Fibroblast of lung (primary cell): ENCODE data around the gene RGS14. TPM values are rescaled to one million over a fixed set of nuclear protein-coding genes. Genes with fewer than 3 reads are reported as not detected.

Experiments used
- DNase-seq, 2 donors: peaks; one replicate each; pipeline versions ENCODE4 v3.0.0 to v3.0.0-alpha.2; 2010; ENCODE audit warnings: low read depth in 2 of 2
- H2AFZ ChIP-seq: 2 replicates; pipeline ENCODE4 v1.5.1; 2012; ENCODE audit warnings: low read length, control low read depth, inconsistent platforms
- H3K27ac ChIP-seq: 2 replicates; pipeline ENCODE4 v1.5.1; 2011; ENCODE audit warnings: low read length, control low read depth; ENCODE audit not compliant: insufficient read depth
- H3K27me3 ChIP-seq: 2 replicates; pipeline ENCODE4 v1.5.1; 2011; ENCODE audit warnings: mild to moderate bottlenecking, low read length; ENCODE audit not compliant: control insufficient read depth, insufficient read depth
- H3K36me3 ChIP-seq: 2 replicates; pipeline ENCODE4 v1.5.1; 2011; ENCODE audit warnings: low read length; ENCODE audit not compliant: control insufficient read depth, insufficient read depth
- H3K4me1 ChIP-seq: 2 replicates; pipeline ENCODE4 v1.5.1; 2011; ENCODE audit warnings: low read length; ENCODE audit not compliant: control insufficient read depth, insufficient read depth; ENCODE audit errors: extremely low read depth
- H3K4me2 ChIP-seq: 2 replicates; pipeline ENCODE4 v1.5.1; 2011; ENCODE audit warnings: low read length, control low read depth; ENCODE audit not compliant: insufficient read depth; ENCODE audit errors: extremely low read depth
- H3K4me3 ChIP-seq, 4 experiments: fragments of 200-600 bp in 1 of 4; sonication (generic) in 1 of 4; replicated peaks in 1 of 4; 2 replicates each; pipeline ENCODE4 v1.5.1; 2011 to 2016; ENCODE audit warnings: low read length in 4 of 4, low read depth in 3 of 4, mild to moderate bottlenecking in 3 of 4, control low read depth in 2 of 4, inconsistent platforms in 1 of 4, mixed read lengths in 1 of 4; ENCODE audit not compliant: insufficient read depth in 1 of 4; ENCODE audit errors: control extremely low read depth in 1 of 4
- H3K79me2 ChIP-seq: 2 replicates; pipeline ENCODE4 v1.5.1; 2012; ENCODE audit warnings: mild to moderate bottlenecking, low read length, inconsistent platforms; ENCODE audit not compliant: control insufficient read depth, insufficient read depth
- H3K9ac ChIP-seq: 2 replicates; pipeline ENCODE4 v1.5.1; 2011; ENCODE audit warnings: mild to moderate bottlenecking, low read length, control low read depth; ENCODE audit not compliant: insufficient read depth
- H3K9me3 ChIP-seq: 2 replicates; pipeline ENCODE4 v1.5.1; 2012; ENCODE audit warnings: low read depth, low read length; ENCODE audit not compliant: control insufficient read depth, insufficient read depth
- H4K20me1 ChIP-seq: 2 replicates; pipeline ENCODE4 v1.5.1; 2011; ENCODE audit warnings: low read length; ENCODE audit not compliant: control insufficient read depth, insufficient read depth; ENCODE audit errors: extremely low read depth
- CTCF ChIP-seq, 2 donors: IDR thresholded peaks in 1 of 2; conservative IDR thresholded peaks in 1 of 2; 1 replicate in 1 of 2; 2 replicates in 1 of 2; pipeline ENCODE4 v1.5.1; 2011 to 2012; ENCODE audit warnings: low read length in 2 of 2, control low read depth in 1 of 2, inconsistent platforms in 1 of 2, low read depth in 1 of 2, mild to moderate bottlenecking in 1 of 2
- EZH2 ChIP-seq: IDR thresholded peaks from 2 replicates; pipeline ENCODE4 v1.5.1; 2012; ENCODE audit warnings: low read length, control low read depth, mild to moderate bottlenecking; ENCODE audit errors: missing control alignments
- polyA plus RNA-seq, 2 donors: library from polyadenylated mRNA; depleted of rRNA in 1 of 2; stranded (reverse) in 1 of 2; unstranded in 1 of 2; fragments of >200 nt; gene quantifications; 2 replicates each; pipeline ENCODE4 v1.2.1, GENCODE V29; 2011 to 2012; ENCODE audit warnings: missing spikeins in 1 of 2
- total RNA-seq: library from RNA; depleted of rRNA; stranded (reverse); fragments of >200 nt; gene quantifications from 2 replicates; pipeline ENCODE4 v1.2.1, GENCODE V29; 2014

RGS14 gene
- total and polyA plus RNA-seq, 2 donors (not counting 1 experiment from before 2014, with no cell fraction given) = 2.5 to 4.1 TPM

GRCh38 chr5:177328545-177329231 is 29.0 kb upstream of the RGS14 start:
- H3K4me3 ChIP-seq = no peak overlapping the region
- peaks cover 20% of the 10 kb centered on the region for H3K36me3 ChIP-seq
- no peak overlapping the region for H3K9ac ChIP-seq
- H4K20me1 ChIP-seq = no peaks in the 10 kb centered on the region
- H3K4me2 ChIP-seq = no peak overlapping the region
- peaks cover 9% of the 10 kb centered on the region for H3K4me1 ChIP-seq
- no peak for DNase-seq
- no peak overlapping the region for H2AFZ ChIP-seq
- no peak overlapping the region for H3K27ac ChIP-seq
- H3K79me2 ChIP-seq = no peaks in the 10 kb centered on the region
- no peaks in the 10 kb centered on the region for H3K27me3 ChIP-seq
- no peaks in the 10 kb centered on the region for H3K9me3 ChIP-seq
- TF ChIP-seq EZH2 (no peak), CTCF (conservative IDR thresholded peaks at IDR 0.05 in 1 of 2, IDR thresholded peaks at IDR 0.05 in 1 of 2; ENCODE audit: low read depth in 1 of 2, low read length in 2 of 2) (no peak)

- Histone ChIP-seq H3K9ac (no peak overlapping the region), H3K4me2 (no peak overlapping the region), H2AFZ (no peak overlapping the region), H3K27me3 (no peaks in the 10 kb centered on the region), H3K79me2 (no peaks in the 10 kb centered on the region), H4K20me1 (no peaks in the 10 kb centered on the region), H3K9me3 (no peaks in the 10 kb centered on the region), H3K27ac (no peak overlapping the region), H3K4me3 (no peak overlapping the region), H3K36me3 (peaks cover 28% of the 10 kb centered on the region), H3K4me1 (peaks cover 9% of the 10 kb centered on the region)
- TF ChIP-seq EZH2 = no peak
- TF ChIP-seq CTCF (conservative IDR thresholded peaks at IDR 0.05 in 1 of 2, IDR thresholded peaks at IDR 0.05 in 1 of 2; ENCODE audit: low read depth in 1 of 2, low read length in 2 of 2) = no peak
- DNase-seq = no peak
Observed at GRCh38 chr5:177329883-177330282, 27.8 kb upstream of the RGS14 start.

GRCh38 chr5:177330991-177331842 is 26.5 kb upstream of the RGS14 start:
- H2AFZ ChIP-seq = no peak overlapping the region
- no peak for TF ChIP-seq EZH2
- no peak for TF ChIP-seq CTCF (conservative IDR thresholded peaks at IDR 0.05 in 1 of 2, IDR thresholded peaks at IDR 0.05 in 1 of 2; ENCODE audit: low read depth in 1 of 2, low read length in 2 of 2)
- no peak overlapping the region for H3K27ac ChIP-seq
- no peaks in the 10 kb centered on the region for H4K20me1 ChIP-seq
- H3K79me2 ChIP-seq = no peaks in the 10 kb centered on the region
- no peak overlapping the region for H3K4me2 ChIP-seq
- peaks cover 30% of the 10 kb centered on the region for H3K36me3 ChIP-seq
- H3K4me1 ChIP-seq = peaks cover 5% of the 10 kb centered on the region
- DNase-seq = no peak
- no peaks in the 10 kb centered on the region for H3K27me3 ChIP-seq
- no peak overlapping the region for H3K9ac ChIP-seq
- H3K4me3 ChIP-seq = no peak overlapping the region
- H3K9me3 ChIP-seq = no peaks in the 10 kb centered on the region
